ENCODE data around the gene CDC20. TPM values are rescaled to one million over a fixed set of nuclear protein-coding genes. Genes with fewer than 3 reads are reported as not detected.

CDC20 gene
- total RNA-seq, 1 donor = 23.9 TPM

DNA sequence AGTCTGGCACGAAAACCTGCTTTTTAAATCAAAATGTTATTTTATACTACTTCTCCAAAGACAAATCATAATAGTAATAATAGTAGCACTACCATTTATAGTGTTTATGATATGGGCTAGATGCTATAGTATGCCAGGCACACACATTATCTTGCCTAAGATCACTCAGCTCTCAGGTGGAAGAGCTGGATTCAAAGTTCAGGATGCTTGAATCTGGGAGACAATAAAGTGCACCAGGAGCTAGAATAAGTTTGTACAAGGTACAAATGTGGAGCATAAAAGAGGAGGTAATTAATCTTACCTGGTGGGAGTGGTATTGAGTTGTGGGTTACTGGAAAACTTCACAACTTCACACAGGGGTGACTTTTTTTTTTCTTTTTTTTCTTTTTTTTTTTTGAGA is 19.1 kb downstream of the CDC20 start:
- DNase-seq (ENCODE audit: low read depth) = no peak
- H3K4me3 ChIP-seq (ENCODE audit: low read depth, low read length) = no peak overlapping the region
- TF ChIP-seq, protein P1, sequence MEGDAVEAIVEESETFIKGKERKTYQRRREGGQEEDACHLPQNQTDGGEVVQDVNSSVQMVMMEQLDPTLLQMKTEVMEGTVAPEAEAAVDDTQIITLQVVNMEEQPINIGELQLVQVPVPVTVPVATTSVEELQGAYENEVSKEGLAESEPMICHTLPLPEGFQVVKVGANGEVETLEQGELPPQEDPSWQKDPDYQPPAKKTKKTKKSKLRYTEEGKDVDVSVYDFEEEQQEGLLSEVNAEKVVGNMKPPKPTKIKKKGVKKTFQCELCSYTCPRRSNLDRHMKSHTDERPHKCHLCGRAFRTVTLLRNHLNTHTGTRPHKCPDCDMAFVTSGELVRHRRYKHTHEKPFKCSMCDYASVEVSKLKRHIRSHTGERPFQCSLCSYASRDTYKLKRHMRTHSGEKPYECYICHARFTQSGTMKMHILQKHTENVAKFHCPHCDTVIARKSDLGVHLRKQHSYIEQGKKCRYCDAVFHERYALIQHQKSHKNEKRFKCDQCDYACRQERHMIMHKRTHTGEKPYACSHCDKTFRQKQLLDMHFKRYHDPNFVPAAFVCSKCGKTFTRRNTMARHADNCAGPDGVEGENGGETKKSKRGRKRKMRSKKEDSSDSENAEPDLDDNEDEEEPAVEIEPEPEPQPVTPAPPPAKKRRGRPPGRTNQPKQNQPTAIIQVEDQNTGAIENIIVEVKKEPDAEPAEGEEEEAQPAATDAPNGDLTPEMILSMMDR (IDR thresholded peaks at IDR 0.05; ENCODE audit: insufficient read depth, low read length) = no peak

DNA sequence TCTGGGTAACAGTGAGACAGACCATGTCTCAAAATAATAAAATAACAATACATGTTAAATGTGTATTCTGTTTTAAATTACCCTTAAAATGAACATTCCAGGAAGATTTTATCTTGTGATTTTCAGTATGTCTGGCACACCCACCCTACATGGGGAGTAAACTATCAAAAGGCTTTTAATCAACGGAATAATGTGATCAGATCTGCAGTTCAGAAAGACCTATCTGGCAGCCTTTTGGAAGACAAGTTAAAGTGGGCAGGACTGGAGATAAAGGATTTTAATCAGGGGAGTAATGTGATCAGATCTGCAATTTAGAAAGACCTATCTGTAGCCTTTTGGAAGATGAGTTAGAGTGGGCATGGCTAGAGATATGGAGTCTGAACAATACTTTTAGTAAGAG is 20.7 kb downstream of the CDC20 start:
- no peak overlapping the region for H3K4me3 ChIP-seq (ENCODE audit: low read depth, low read length)
- DNase-seq (ENCODE audit: low read depth) = no peak
- TF ChIP-seq, protein P1 (IDR thresholded peaks at IDR 0.05; ENCODE audit: insufficient read depth, low read length) = no peak

DNA sequence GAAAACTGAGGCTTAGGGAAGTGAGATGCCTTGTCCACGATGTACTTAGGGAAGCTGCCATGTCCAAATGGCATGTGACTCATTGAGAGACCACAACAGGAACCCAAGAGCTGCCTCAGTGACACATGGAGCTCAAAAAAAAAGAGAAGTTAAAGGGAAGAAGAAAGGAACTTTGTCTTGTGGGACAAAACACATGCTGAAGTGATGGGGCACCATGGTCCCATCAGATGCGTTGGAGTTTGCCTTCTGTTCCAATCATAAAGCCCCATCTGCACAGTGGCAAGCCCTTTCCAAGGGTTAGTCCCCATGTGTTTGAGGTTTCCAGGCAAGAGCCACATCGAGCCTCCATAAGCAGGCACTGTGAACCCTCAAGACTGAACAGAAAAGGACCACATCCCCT is 22.8 kb downstream of the CDC20 start:
- DNase-seq (ENCODE audit: low read depth) = no peak
- TF ChIP-seq, protein P1 (IDR thresholded peaks at IDR 0.05; ENCODE audit: insufficient read depth, low read length) = no peak

DNA sequence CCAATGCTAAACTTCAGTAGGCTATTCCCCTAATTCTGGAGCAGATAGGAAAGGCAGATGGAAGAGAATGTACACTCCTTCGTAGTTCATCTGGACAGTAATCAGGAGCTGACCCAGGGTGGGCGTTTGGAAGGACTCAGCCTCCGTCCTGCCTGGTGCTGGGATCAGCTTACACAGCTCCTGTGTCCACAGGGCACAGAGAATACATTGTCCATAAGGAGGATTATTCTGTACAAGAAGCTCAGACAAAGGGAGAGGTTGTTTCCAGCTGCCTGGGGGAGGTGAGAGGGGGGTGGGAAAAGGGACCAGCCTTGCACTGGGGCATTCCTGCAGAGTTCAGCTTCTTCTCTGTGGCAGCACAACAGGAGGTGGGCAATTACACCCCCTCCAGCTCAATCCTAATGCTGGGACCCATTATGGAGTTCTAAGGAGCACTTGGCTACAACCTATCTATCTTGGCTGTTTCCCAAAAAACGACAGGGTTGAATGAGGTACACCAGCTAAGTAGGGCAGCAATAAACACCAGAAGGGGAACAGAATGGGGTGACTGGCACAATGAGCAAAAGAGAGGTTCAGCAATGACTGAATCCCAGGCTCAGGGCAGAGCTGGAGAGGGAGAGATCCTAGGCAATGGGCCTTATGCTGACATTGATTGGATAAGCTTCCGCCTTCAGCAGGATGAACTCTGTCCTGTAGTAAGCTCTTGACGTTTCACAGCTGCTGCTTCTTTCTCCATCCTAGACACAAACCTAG is 23.4 kb downstream of the CDC20 start:
- no peak overlapping the region for H3K4me3 ChIP-seq (ENCODE audit: low read depth, low read length)
- TF ChIP-seq, protein P1 (IDR thresholded peaks at IDR 0.05; ENCODE audit: insufficient read depth, low read length) = no peak
- DNase-seq (ENCODE audit: low read depth) = peak; percentile 45

More for the DNA sequence above, 22.8 kb downstream of the CDC20 start:
- no peak overlapping the region for H3K4me3 ChIP-seq (ENCODE audit: low read depth, low read length)

DNA sequence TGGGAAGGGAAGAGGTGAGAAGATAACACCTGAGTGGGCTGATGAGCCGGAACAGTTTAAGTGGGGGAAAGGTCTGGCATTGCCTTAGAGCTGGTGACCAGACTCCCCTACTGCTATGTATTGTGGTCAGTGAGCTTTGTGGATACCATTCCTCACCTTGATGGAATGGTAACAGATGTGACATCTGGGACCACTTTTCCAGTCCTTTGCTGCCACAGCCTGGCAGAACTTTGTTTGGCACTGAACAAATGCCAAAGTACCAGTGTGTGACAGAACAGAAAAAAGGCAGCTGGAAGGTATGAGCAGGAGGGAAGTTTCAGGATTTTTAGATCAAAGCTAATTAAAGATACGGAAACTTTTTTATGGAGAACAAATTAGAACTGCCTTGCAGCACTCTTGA is 24.7 kb downstream of the CDC20 start:
- H3K4me3 ChIP-seq (ENCODE audit: low read depth, low read length) = no peak overlapping the region
- DNase-seq (ENCODE audit: low read depth) = no peak
- TF ChIP-seq, protein P1 (IDR thresholded peaks at IDR 0.05; ENCODE audit: insufficient read depth, low read length) = no peak

DNA sequence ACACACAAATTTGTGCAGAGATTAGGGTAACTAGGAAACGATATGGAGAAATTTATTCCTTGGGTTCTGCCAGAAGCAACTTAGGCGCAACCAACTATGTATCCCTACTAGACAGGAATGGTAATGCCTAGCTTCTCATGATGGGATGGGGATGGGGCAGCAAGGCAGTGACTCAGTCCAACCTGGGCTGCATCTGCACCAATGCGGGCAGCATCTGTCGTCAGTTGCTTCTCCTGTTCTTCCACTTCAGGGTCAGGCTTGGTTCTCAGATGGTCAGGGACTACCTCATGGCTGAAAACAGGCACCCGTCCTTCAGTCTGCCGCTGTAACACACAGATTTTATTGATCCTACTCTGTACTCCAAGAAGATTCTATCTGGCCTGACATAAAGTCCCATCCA is 27.9 kb downstream of the CDC20 start:
- no peak for DNase-seq (ENCODE audit: low read depth)
- H3K4me3 ChIP-seq (ENCODE audit: low read depth, low read length) = no peak overlapping the region
- TF ChIP-seq, protein P1 (IDR thresholded peaks at IDR 0.05; ENCODE audit: insufficient read depth, low read length) = no peak

All from fibroblast of the aortic adventitia (primary cell).